Osteoblast (primary cell): ENCODE measurements around the gene PLXDC2. TPM values are rescaled to one million over a fixed set of nuclear protein-coding genes. Genes with fewer than 3 reads are reported as not detected.
"Not testable (repeated sequence)": the region's sequence is repeated elsewhere in the genome, so short reads cannot be mapped to it uniquely, and the experiment has no call there.

ENCODE experiments used
- DNase-seq: peaks from one replicate; pipeline ENCODE4 v3.0.0; 2011; ENCODE audit warnings: low spot score, mixed read lengths; ENCODE audit not compliant: insufficient read length; ENCODE audit errors: missing footprints
- H2AFZ ChIP-seq: 2 replicates; pipeline ENCODE4 v1.6.0; 2011; ENCODE audit warnings: mild to moderate bottlenecking, low read length
- H3K27ac ChIP-seq: 2 replicates; pipeline ENCODE4 v1.5.1; 2011; ENCODE audit warnings: mild to moderate bottlenecking, low read depth, low read length, moderate library complexity
- H3K27me3 ChIP-seq: 2 replicates; pipeline ENCODE4 v1.6.0; 2012; ENCODE audit warnings: mild to moderate bottlenecking, control low read depth, inconsistent platforms, low read length, moderate library complexity; ENCODE audit not compliant: insufficient read depth
- H3K36me3 ChIP-seq: 2 replicates; pipeline ENCODE4 v1.5.1; 2011; ENCODE audit warnings: mild to moderate bottlenecking, low read length, control low read depth, moderate library complexity; ENCODE audit not compliant: insufficient read depth
- H3K4me1 ChIP-seq: 2 replicates; pipeline ENCODE4 v1.5.1; 2011; ENCODE audit warnings: mild to moderate bottlenecking, low read length, control low read depth, moderate library complexity; ENCODE audit not compliant: insufficient read depth
- H3K4me2 ChIP-seq: 2 replicates; pipeline ENCODE4 v1.6.0; 2011; ENCODE audit warnings: mild to moderate bottlenecking, low read length; ENCODE audit not compliant: insufficient read depth
- H3K4me3 ChIP-seq: fragments of 200-600 bp; sonication (generic); 3 replicates; pipeline ENCODE4 v1.5.1; 2012; ENCODE audit warnings: mild to moderate bottlenecking, low read length, inconsistent platforms; ENCODE audit not compliant: insufficient read depth
- H3K79me2 ChIP-seq: 2 replicates; pipeline ENCODE4 v1.6.0; 2012; ENCODE audit warnings: mild to moderate bottlenecking, low read length, control low read depth, inconsistent platforms; ENCODE audit not compliant: insufficient read depth
- H3K9me3 ChIP-seq: 2 replicates; pipeline ENCODE4 v1.5.1; 2011; ENCODE audit warnings: low read depth, low read length, control low read depth
- H4K20me1 ChIP-seq: 2 replicates; pipeline ENCODE4 v1.6.0; 2012; ENCODE audit warnings: mild to moderate bottlenecking, low read length, control low read depth; ENCODE audit not compliant: insufficient read depth
- total RNA-seq: library from RNA; depleted of rRNA; stranded (reverse); fragments of >200 nt; gene quantifications from 2 replicates; pipeline ENCODE4 v1.2.3, GENCODE V29; 2012
- TF ChIP-seq, protein P1 (sequence below): IDR thresholded peaks from 2 replicates; pipeline ENCODE4 v1.5.1; 2011; ENCODE audit warnings: mild to moderate bottlenecking, low read depth, low read length, moderate library complexity; ENCODE audit errors: extremely low read depth

PLXDC2 gene
- total RNA-seq, 1 donor: 63.3 TPM

DNA sequence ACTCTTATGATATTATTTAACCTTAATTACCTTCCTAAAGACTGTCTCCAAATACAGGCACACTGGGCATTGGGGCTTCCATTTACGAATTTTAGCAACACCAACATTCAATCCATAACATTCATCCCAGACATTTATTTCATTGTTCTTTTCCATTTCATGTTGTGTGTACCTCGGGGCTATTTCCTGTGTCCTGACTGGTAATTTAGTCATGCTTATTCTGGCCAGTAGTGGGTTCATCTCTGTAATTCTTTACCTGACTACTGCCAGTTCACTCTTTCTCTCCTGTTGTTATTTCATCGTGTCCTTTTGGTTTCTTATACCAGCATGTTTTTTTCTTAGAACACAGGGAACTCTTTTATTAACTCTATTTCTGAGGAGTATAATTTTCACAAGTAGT is 225.7 kb downstream of the PLXDC2 start:
- Histone ChIP-seq H3K4me3 (no peak overlapping the region), H3K9me3 (no peaks in the 10 kb centered on the region), H3K27ac (no peak overlapping the region), H3K4me2 (no peak overlapping the region), H3K36me3 (no peaks in the 10 kb centered on the region), H4K20me1 (no peaks in the 10 kb centered on the region), H3K27me3 (no peaks in the 10 kb centered on the region), H3K79me2 (no peaks in the 10 kb centered on the region), H2AFZ (no peak overlapping the region), H3K4me1 (no peaks in the 10 kb centered on the region)
- TF ChIP-seq, protein P1, sequence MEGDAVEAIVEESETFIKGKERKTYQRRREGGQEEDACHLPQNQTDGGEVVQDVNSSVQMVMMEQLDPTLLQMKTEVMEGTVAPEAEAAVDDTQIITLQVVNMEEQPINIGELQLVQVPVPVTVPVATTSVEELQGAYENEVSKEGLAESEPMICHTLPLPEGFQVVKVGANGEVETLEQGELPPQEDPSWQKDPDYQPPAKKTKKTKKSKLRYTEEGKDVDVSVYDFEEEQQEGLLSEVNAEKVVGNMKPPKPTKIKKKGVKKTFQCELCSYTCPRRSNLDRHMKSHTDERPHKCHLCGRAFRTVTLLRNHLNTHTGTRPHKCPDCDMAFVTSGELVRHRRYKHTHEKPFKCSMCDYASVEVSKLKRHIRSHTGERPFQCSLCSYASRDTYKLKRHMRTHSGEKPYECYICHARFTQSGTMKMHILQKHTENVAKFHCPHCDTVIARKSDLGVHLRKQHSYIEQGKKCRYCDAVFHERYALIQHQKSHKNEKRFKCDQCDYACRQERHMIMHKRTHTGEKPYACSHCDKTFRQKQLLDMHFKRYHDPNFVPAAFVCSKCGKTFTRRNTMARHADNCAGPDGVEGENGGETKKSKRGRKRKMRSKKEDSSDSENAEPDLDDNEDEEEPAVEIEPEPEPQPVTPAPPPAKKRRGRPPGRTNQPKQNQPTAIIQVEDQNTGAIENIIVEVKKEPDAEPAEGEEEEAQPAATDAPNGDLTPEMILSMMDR: no peak
- no peak for DNase-seq

GRCh38 chr10:20045100-20045499 is 228.9 kb downstream of the PLXDC2 start:
- not testable (repeated sequence) for H3K4me1 ChIP-seq, H4K20me1 ChIP-seq, H2AFZ ChIP-seq, H3K27ac ChIP-seq, H3K4me3 ChIP-seq, DNase-seq, H3K4me2 ChIP-seq, H3K27me3 ChIP-seq, H3K36me3 ChIP-seq, H3K9me3 ChIP-seq, H3K79me2 ChIP-seq

DNA sequence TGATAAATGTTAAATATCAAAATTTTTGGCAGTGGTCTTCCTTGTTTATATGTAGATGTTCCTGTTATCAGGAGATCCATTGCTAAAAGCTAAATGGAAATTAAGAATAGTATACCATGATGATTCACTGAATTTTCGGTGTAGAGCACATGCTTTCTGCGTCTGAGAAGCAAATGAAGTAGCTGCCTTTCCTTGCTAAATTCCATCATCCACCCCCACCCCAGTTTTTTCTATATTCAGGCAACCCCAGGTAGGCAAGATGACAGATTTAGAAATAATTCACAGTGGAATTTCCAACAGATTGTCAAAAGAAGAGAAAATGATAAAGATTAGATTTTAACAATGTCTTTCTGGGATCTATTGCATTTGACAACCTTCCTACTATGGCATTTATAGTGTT is 231.9 kb downstream of the PLXDC2 start:
- H3K36me3 ChIP-seq: no peaks in the 10 kb centered on the region
- H3K4me1 ChIP-seq: no peaks in the 10 kb centered on the region
- H3K4me2 ChIP-seq: no peak overlapping the region
- no peaks in the 10 kb centered on the region for H3K9me3 ChIP-seq
- no peak overlapping the region for H2AFZ ChIP-seq
- H4K20me1 ChIP-seq: no peaks in the 10 kb centered on the region
- H3K27me3 ChIP-seq: no peaks in the 10 kb centered on the region
- no peak overlapping the region for H3K4me3 ChIP-seq
- TF ChIP-seq, protein P1: no peak
- no peak overlapping the region for H3K27ac ChIP-seq
- no peak for DNase-seq
- no peaks in the 10 kb centered on the region for H3K79me2 ChIP-seq

GRCh38 chr10:20058135-20058534 is 241.9 kb downstream of the PLXDC2 start:
- Histone ChIP-seq H3K4me1 (no peaks in the 10 kb centered on the region), H3K36me3 (no peaks in the 10 kb centered on the region), H3K9me3 (no peaks in the 10 kb centered on the region), H3K27me3 (no peaks in the 10 kb centered on the region), H3K79me2 (no peaks in the 10 kb centered on the region), H2AFZ (no peak overlapping the region), H3K4me2 (no peak overlapping the region), H3K27ac (no peak overlapping the region), H3K4me3 (no peak overlapping the region), H4K20me1 (no peaks in the 10 kb centered on the region)
- TF ChIP-seq, protein P1: no peak
- no peak for DNase-seq
